Thyroid gland (tissue), 4 donors: ENCODE measurements around the gene KIRREL3. TPM values are rescaled to one million over a fixed set of nuclear protein-coding genes. Genes with fewer than 3 reads are reported as not detected.

ENCODE experiments used
- DNase-seq, 2 donors: peaks; one replicate each; pipeline ENCODE4 v3.0.0-alpha.2; 2019
- H3K27ac ChIP-seq, 3 donors: fragments of 200-600 bp; sonication (generic); 1 replicate in 2 of 3; 2 replicates in 1 of 3; pipeline ENCODE4 v1.5.1; 2016 to 2019; ENCODE audit warnings: mild to moderate bottlenecking in 1 of 3, moderate library complexity in 1 of 3
- H3K27me3 ChIP-seq: fragments of 200-600 bp; sonication (generic); one replicate; pipeline ENCODE4 v1.5.1; 2019
- H3K36me3 ChIP-seq, 2 donors: fragments of 200-600 bp; sonication (generic); one replicate each; pipeline ENCODE4 v1.5.1; 2016 to 2019
- H3K4me1 ChIP-seq, 2 donors: fragments of 200-600 bp; sonication (generic); one replicate each; pipeline ENCODE4 v1.5.1; 2017 to 2019
- H3K4me3 ChIP-seq, 3 donors: fragments of 200-600 bp; sonication (generic); replicated peaks in 1 of 3; 1 replicate in 2 of 3; 2 replicates in 1 of 3; pipeline ENCODE4 v1.5.1; 2016; ENCODE audit warnings: mild to moderate bottlenecking in 1 of 3
- H3K9me3 ChIP-seq: fragments of 200-600 bp; sonication (generic); one replicate; pipeline ENCODE4 v1.5.1; 2017
- CTCF ChIP-seq, 6 experiments: fragments of 200-600 bp in 3 of 6; fragments of 450-650 bp in 3 of 6; sonication (generic) in 3 of 6; IDR thresholded peaks; one replicate each; pipeline ENCODE4 v1.5.1; 2016 to 2019; ENCODE audit warnings: antibody characterized with exemption in 6 of 6, mild to moderate bottlenecking in 2 of 6, inconsistent platforms in 1 of 6, moderate library complexity in 1 of 6
- POLR2A ChIP-seq, 2 donors: fragments of 450-650 bp; IDR thresholded peaks; one replicate each; pipeline ENCODE4 v1.6.1; 2017; ENCODE audit warnings: antibody characterized with exemption in 2 of 2, mild to moderate bottlenecking in 2 of 2, moderate library complexity in 1 of 2
- WGBS, 2 donors: methylation state at CpG; one replicate each; pipeline ENCODE4 v1.1.5; 2017; 5-methylcytosine and 5-hydroxymethylcytosine counted together
- intact Hi-C: fragments of 100-400 bp; cut with DNase I; formaldehyde crosslinking; loops from one replicate; pipeline ENCODE4 v1.15.1; 2023
- total RNA-seq, 4 donors: library from RNA; depleted of rRNA; stranded (reverse); fragments of >200 nt; gene quantifications; one replicate each; pipeline ENCODE4 v1.2.3, GENCODE V29; 2016

KIRREL3 gene
- total RNA-seq, 4 donors from 2014 or later, result 0.78 TPM; not detected in 3

DNA sequence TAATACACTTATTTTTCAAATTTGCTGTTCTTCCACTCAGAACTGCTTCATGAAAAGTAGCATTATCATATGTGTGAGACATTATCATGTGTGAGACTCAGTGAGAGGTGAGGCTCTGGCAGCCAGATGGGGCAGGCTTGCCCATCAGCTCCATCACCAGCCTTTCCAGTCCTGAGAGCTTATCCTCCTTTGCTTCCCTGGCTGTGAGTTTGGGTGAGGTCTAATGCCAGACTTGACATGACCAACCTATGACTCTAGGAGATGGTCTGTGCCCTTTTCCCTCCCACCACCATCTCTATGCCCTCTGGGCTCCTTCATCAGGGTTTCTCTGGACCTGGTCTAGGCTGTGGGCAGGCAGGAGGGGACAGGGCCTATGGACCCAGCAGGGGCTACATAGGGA, 145.0 kb downstream of the KIRREL3 start:
- H3K4me1 ChIP-seq, result no peaks in the 10 kb centered on the region
- DNase-seq, result no peak
- H3K27me3 ChIP-seq, result no peaks in the 10 kb centered on the region
- no peaks in the 10 kb centered on the region for H3K9me3 ChIP-seq
- TF ChIP-seq CTCF (IDR thresholded peaks at IDR 0.05) (no peak), POLR2A (IDR thresholded peaks at IDR 0.05) (no peak)
- intact Hi-C loops, result no loop called here
- H3K36me3 ChIP-seq, result no peaks in the 10 kb centered on the region
- H3K4me3 ChIP-seq, result no peak overlapping the region
- no peak overlapping the region for H3K27ac ChIP-seq

- Histone ChIP-seq H3K36me3 (no peaks in the 10 kb centered on the region), H3K27ac (no peak overlapping the region), H3K4me1 (no peaks in the 10 kb centered on the region), H3K4me3 (no peak overlapping the region), H3K27me3 (no peaks in the 10 kb centered on the region), H3K9me3 (no peaks in the 10 kb centered on the region)
- intact Hi-C loops, result no loop called here
- DNase-seq, result no peak
- WGBS, 2 donors, result 73 to 74% methylated on average over 2 of the region's 2 CpGs
- TF ChIP-seq POLR2A (IDR thresholded peaks at IDR 0.05) (no peak), CTCF (IDR thresholded peaks at IDR 0.05) (no peak)
Observed at GRCh38 chr11:126853732-126854131, 146.8 kb downstream of the KIRREL3 start.

GRCh38 chr11:126844789-126845188, 155.8 kb downstream of the KIRREL3 start:
- Histone ChIP-seq H3K27ac (no peak overlapping the region), H3K4me3 (no peak overlapping the region), H3K4me1 (no peaks in the 10 kb centered on the region), H3K27me3 (no peaks in the 10 kb centered on the region), H3K9me3 (no peaks in the 10 kb centered on the region), H3K36me3 (no peaks in the 10 kb centered on the region)
- 78 to 93% methylated on average over 2 of the region's 2 CpGs for WGBS, 2 donors
- intact Hi-C loops, result no loop called here
- TF ChIP-seq POLR2A (IDR thresholded peaks at IDR 0.05) (no peak), CTCF (IDR thresholded peaks at IDR 0.05) (no peak)
- DNase-seq, result no peak

DNA sequence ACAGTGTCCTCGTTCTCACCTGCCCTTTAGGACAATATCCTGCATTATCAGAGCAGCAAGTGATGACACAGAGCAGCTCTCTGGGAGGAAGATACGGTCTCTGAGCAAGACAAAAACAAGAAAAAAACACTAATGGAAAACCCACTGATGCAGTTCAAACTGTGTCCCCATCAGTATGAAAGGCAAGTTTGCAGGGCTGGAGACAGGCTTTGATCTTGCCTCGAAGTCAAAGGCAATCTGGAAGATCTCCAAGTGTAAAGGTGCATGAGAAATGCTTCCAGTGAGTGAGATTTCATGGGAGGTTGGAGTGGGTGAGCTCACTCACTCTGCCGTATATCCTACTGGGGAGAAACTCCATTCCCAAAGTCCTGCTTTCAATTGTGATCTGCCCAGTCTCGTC, 157.5 kb downstream of the KIRREL3 start:
- no peaks in the 10 kb centered on the region for H3K4me1 ChIP-seq
- DNase-seq, result no peak
- H3K27me3 ChIP-seq, result no peaks in the 10 kb centered on the region
- H3K36me3 ChIP-seq, result no peaks in the 10 kb centered on the region
- H3K9me3 ChIP-seq, result no peaks in the 10 kb centered on the region
- H3K4me3 ChIP-seq, result no peak overlapping the region
- WGBS, 2 donors, result 43 to 56% methylated on average over 5 of the region's 5 CpGs
- TF ChIP-seq CTCF (IDR thresholded peaks at IDR 0.05), result no peak
- no peak for TF ChIP-seq POLR2A (IDR thresholded peaks at IDR 0.05)
- no peak overlapping the region for H3K27ac ChIP-seq
- intact Hi-C loops, result no loop called here

DNA sequence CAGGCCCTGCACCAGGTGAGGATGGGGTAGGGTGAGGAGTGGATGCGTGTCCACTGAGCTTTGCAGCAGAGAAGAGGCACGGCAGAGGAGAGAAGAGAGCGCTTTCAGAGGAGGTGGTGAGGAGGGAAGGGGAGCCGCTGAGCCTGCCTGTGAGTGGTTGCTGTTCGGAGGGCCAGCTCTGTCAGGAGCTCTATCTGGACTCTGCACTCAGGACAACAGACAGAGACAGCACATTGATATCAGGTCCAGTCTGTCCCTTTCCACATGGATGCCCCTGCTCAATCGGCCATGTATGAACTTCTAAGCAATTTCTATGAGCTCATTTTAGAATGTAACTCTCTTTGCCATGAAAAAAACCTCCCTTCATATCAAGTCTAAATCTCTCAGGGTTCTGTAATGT, 158.6 kb downstream of the KIRREL3 start:
- 70 to 71% methylated on average over 6 of the region's 6 CpGs for WGBS, 2 donors
- Histone ChIP-seq H3K4me3 (no peak overlapping the region), H3K36me3 (no peaks in the 10 kb centered on the region), H3K27me3 (no peaks in the 10 kb centered on the region), H3K4me1 (no peaks in the 10 kb centered on the region), H3K9me3 (no peaks in the 10 kb centered on the region), H3K27ac (no peak overlapping the region)
- intact Hi-C loops, result no loop called here
- no peak for DNase-seq
- TF ChIP-seq POLR2A (IDR thresholded peaks at IDR 0.05) (no peak), CTCF (IDR thresholded peaks at IDR 0.05) (no peak)
